Thyroid gland (tissue), 4 donors: Measurements from ENCODE around the gene AP2M1.

Experiments used
- CTCF ChIP-seq, 6 experiments: fragments of 200-600 bp in 3 of 6; fragments of 450-650 bp in 3 of 6; sonication (generic) in 3 of 6; IDR thresholded peaks; one replicate each; pipeline ENCODE4 v1.5.1; 2016 to 2019; ENCODE audit warnings: antibody characterized with exemption in 6 of 6, mild to moderate bottlenecking in 2 of 6, inconsistent platforms in 1 of 6, moderate library complexity in 1 of 6
- POLR2A ChIP-seq, 2 donors: fragments of 450-650 bp; IDR thresholded peaks; one replicate each; pipeline ENCODE4 v1.6.1; 2017; ENCODE audit warnings: antibody characterized with exemption in 2 of 2, mild to moderate bottlenecking in 2 of 2, moderate library complexity in 1 of 2

DNA sequence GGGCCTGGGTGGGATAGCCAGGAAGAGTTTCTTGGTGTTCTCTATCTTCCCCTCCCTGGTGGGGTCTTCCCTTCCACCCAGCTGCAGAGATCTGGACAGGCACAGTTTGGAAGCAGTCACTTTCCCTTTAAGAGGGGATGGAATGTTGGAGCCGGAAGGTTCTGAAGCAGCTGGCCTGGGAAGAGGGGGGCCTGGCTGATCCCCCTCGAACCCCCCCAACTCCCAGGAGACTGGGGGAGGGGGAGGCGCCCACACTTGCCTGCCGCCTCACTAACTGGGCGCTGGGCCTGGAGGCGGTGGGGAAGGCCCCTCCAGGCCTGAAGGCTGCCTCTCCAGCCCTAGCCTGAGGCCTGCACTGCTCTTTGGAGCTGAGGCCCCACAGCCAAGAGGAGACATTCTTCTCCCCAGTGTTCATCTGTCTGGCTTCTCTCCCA, 18.1 kb upstream of the AP2M1 start:
- no peak for TF ChIP-seq CTCF (IDR thresholded peaks at IDR 0.05)
- no peak for TF ChIP-seq POLR2A (IDR thresholded peaks at IDR 0.05)
